Caco-2 (cell line): ENCODE results near the gene AHNAK. TPM values are rescaled to one million over a fixed set of nuclear protein-coding genes. Genes with fewer than 3 reads are reported as not detected.

Experiments
- BruUV-seq: library from RNA; stranded (reverse); fragments of 400-500 nt; replicated peaks from 2 replicates; lab custom pipeline; 2021; lab: Mats Ljungman, UMichigan
- CTCF ChIA-PET: fragments of 300-600 bp; sonication (Branson Sonifier 250); formaldehyde crosslinking; loops from one replicate; lab custom pipeline; 2022; ENCODE audit warnings: antibody characterized with exemption; lab: Charles Lee
- POLR2A ChIA-PET: fragments of 300-600 bp; sonication (Branson Sonifier 250); formaldehyde crosslinking; loops from one replicate; lab custom pipeline; 2022; ENCODE audit warnings: antibody characterized with exemption; lab: Charles Lee
- DNase-seq, 2 experiments: peaks; one replicate each; pipeline versions ENCODE4 v3.0.0 to v3.0.0-alpha.2; 2020 to 2022
- H3K27me3 ChIP-seq: replicated peaks from 2 replicates; pipeline ENCODE4 v1.6.0; 2011; ENCODE audit warnings: low read length; ENCODE audit not compliant: control insufficient read depth, insufficient read depth
- H3K36me3 ChIP-seq: 2 replicates; pipeline ENCODE4 v1.5.1; 2011; ENCODE audit warnings: low read length; ENCODE audit not compliant: control insufficient read depth, insufficient read depth
- H3K4me1 ChIP-seq: fragments of 250-450 bp; sonication (Bioruptor Pico); 2 replicates; pipeline ENCODE4 v1.5.1; 2020; ENCODE audit warnings: mild to moderate bottlenecking
- H3K4me3 ChIP-seq: 2 replicates; pipeline ENCODE4 v1.5.1; 2011; ENCODE audit warnings: low read depth, mild to moderate bottlenecking, control low read depth, low read length
- H3K9me3 ChIP-seq: fragments of 250-450 bp; sonication (Bioruptor Pico); 2 replicates; pipeline ENCODE4 v1.5.1; 2020; ENCODE audit warnings: mild to moderate bottlenecking, moderate library complexity
- H3K27ac Mint-ChIP-seq: one replicate; pipeline ENCODE4 v1.8.0; 2022; ENCODE audit warnings: mixed read lengths; ENCODE audit not compliant: unreplicated experiment
- H3K27me3 Mint-ChIP-seq: one replicate; pipeline ENCODE4 v1.8.0; 2022; ENCODE audit warnings: mixed read lengths; ENCODE audit not compliant: insufficient read depth, unreplicated experiment
- H3K36me3 Mint-ChIP-seq: one replicate; pipeline ENCODE4 v1.8.0; 2022; ENCODE audit warnings: mild to moderate bottlenecking, mixed read lengths; ENCODE audit not compliant: insufficient read depth, unreplicated experiment
- H3K4me1 Mint-ChIP-seq: one replicate; pipeline ENCODE4 v1.8.0; 2022; ENCODE audit warnings: low read depth, mixed read lengths; ENCODE audit not compliant: unreplicated experiment
- H3K4me3 Mint-ChIP-seq: one replicate; pipeline ENCODE4 v1.8.0; 2022; ENCODE audit warnings: mild to moderate bottlenecking, moderate library complexity, mixed read lengths; ENCODE audit not compliant: unreplicated experiment
- H3K9me3 Mint-ChIP-seq: one replicate; pipeline ENCODE4 v1.8.0; 2022; ENCODE audit warnings: mixed read lengths; ENCODE audit not compliant: unreplicated experiment
- CTCF ChIP-seq, 2 experiments: fragments of 200-600 bp in 1 of 2; IDR thresholded peaks; 1 replicate in 1 of 2; 2 replicates in 1 of 2; pipeline versions ENCODE4 v1.5.1 to v1.8.0; 2011 to 2022; ENCODE audit warnings: antibody characterized with exemption in 1 of 2, control low read depth in 1 of 2, inconsistent platforms in 1 of 2, low read depth in 1 of 2, low read length in 1 of 2, mild to moderate bottlenecking in 1 of 2, moderate library complexity in 1 of 2; ENCODE audit not compliant: insufficient read depth in 1 of 2, severe bottlenecking in 1 of 2, unreplicated experiment in 1 of 2
- intact Hi-C: fragments of 100-400 bp; cut with micrococcal nuclease; formaldehyde crosslinking; loops from one replicate; pipeline ENCODE4 v1.10.0; 2022; ENCODE audit not compliant: unreplicated experiment
- total RNA-seq: library from RNA; stranded (reverse); gene quantifications from 2 replicates; pipeline ENCODE4 v1.2.3, GENCODE V29; 2022

Gene AHNAK
- total RNA-seq, 1 experiment from 2014 or later: 312 TPM

- DNase-seq: no peak
- H3K27ac Mint-ChIP-seq: no peak overlapping the region
- BruUV-seq: no TSS peak
- no peaks in the 10 kb centered on the region for H3K27me3 Mint-ChIP-seq
- TF ChIP-seq CTCF (IDR thresholded peaks at IDR 0.05; ENCODE audit: insufficient read depth in 1 of 2, low read depth in 1 of 2, low read length in 1 of 2, severe bottlenecking in 1 of 2, unreplicated experiment in 1 of 2): no peak
- no peaks in the 10 kb centered on the region for H3K4me1 ChIP-seq
- CTCF ChIA-PET: interaction anchor here (0.9 to 1.0 kb wide), 2 partner anchors 17 to 88 kb away, joined by 3 read pairs; no protein-coding TSS in a partner anchor
- no peak overlapping the region for H3K4me3 ChIP-seq
- H3K4me3 Mint-ChIP-seq: no peak overlapping the region
- no peaks in the 10 kb centered on the region for H3K36me3 ChIP-seq
- H3K36me3 Mint-ChIP-seq: peaks cover 4% of the 10 kb centered on the region
- no peaks in the 10 kb centered on the region for H3K9me3 ChIP-seq
- intact Hi-C loops: no loop called here
- H3K4me1 Mint-ChIP-seq: no peaks in the 10 kb centered on the region
- H3K27me3 ChIP-seq: no peaks in the 10 kb centered on the region
- H3K9me3 Mint-ChIP-seq: no peaks in the 10 kb centered on the region
- POLR2A ChIA-PET: interaction anchor here (0.6 kb wide), 1 partner anchor 95 kb away, joined by 5 read pairs; no protein-coding TSS in a partner anchor
These were observed 136.8 kb downstream of the AHNAK start for GRCh38 chr11:62409831-62410230.

- no peak overlapping the region for H3K27ac Mint-ChIP-seq
These were observed 140.6 kb downstream of the AHNAK start for GRCh38 chr11:62406034-62406433.

GRCh38 chr11:62404901-62405300 is 141.7 kb downstream of the AHNAK start:
- POLR2A ChIA-PET: no interaction called here

More at GRCh38 chr11:62406034-62406433, 140.6 kb downstream of the AHNAK start:
- H3K9me3 ChIP-seq: no peaks in the 10 kb centered on the region
- Mint-ChIP-seq H3K4me3 (no peak overlapping the region), H3K27me3 (no peaks in the 10 kb centered on the region), H3K9me3 (no peaks in the 10 kb centered on the region), H3K36me3 (peaks cover 5% of the 10 kb centered on the region), H3K4me1 (peaks cover 6% of the 10 kb centered on the region)
- CTCF ChIA-PET: interaction anchor here (0.6 to 1.1 kb wide), 3 partner anchors 137 to 288 kb away, joined by 3 to 4 read pairs (median 3); no protein-coding TSS in a partner anchor
- no peaks in the 10 kb centered on the region for H3K36me3 ChIP-seq
- POLR2A ChIA-PET: interaction anchor here (0.9 kb wide), 1 partner anchor 168 kb away, joined by 8 read pairs; the partner anchor contains the start of gene EEF1G
- H3K27me3 ChIP-seq: no peaks in the 10 kb centered on the region
- BruUV-seq: no TSS peak
- intact Hi-C loops: no loop called here
- DNase-seq: no peak
- TF ChIP-seq CTCF (IDR thresholded peaks at IDR 0.05; ENCODE audit: insufficient read depth in 1 of 2, low read depth in 1 of 2, low read length in 1 of 2, severe bottlenecking in 1 of 2, unreplicated experiment in 1 of 2): no peak
- H3K4me3 ChIP-seq: no peak overlapping the region
- H3K4me1 ChIP-seq: no peaks in the 10 kb centered on the region

More at GRCh38 chr11:62404901-62405300, 141.7 kb downstream of the AHNAK start:
- Histone ChIP-seq H3K4me3 (no peak overlapping the region), H3K4me1 (peaks cover 11% of the 10 kb centered on the region), H3K9me3 (no peaks in the 10 kb centered on the region), H3K36me3 (no peaks in the 10 kb centered on the region), H3K27me3 (no peaks in the 10 kb centered on the region)
- Mint-ChIP-seq H3K36me3 (peaks cover 5% of the 10 kb centered on the region), H3K27ac (peak overlapping the region; percentile 30), H3K9me3 (no peaks in the 10 kb centered on the region), H3K4me1 (peaks cover 6% of the 10 kb centered on the region), H3K4me3 (no peak overlapping the region), H3K27me3 (no peaks in the 10 kb centered on the region)
- no peak for DNase-seq
- no TSS peak for BruUV-seq
- intact Hi-C loops: no loop called here
- CTCF ChIA-PET: no interaction called here
- no peak for TF ChIP-seq CTCF (IDR thresholded peaks at IDR 0.05; ENCODE audit: insufficient read depth in 1 of 2, low read depth in 1 of 2, low read length in 1 of 2, severe bottlenecking in 1 of 2, unreplicated experiment in 1 of 2)
